Esophagus squamous epithelium (tissue), 5 donors: Measurements from ENCODE around the gene SCN1A. TPM values are rescaled to one million over a fixed set of nuclear protein-coding genes. Genes with fewer than 3 reads are reported as not detected.

ENCODE experiments used
- DNase-seq: peaks from one replicate; lab custom pipeline; 2025; lab: John Stamatoyannopoulos, UW
- H3K27ac ChIP-seq, 4 donors: fragments of 200-600 bp; sonication (generic); one replicate each; pipeline ENCODE4 v1.5.1; 2016 to 2019; ENCODE audit warnings: mild to moderate bottlenecking in 1 of 4
- H3K27me3 ChIP-seq, 4 donors: fragments of 200-600 bp; sonication (generic); 1 replicate in 3 of 4; 2 replicates in 1 of 4; pipeline versions ENCODE4 v1.5.1 to v1.6.0; 2017 to 2021; ENCODE audit warnings: antibody characterized with exemption in 1 of 4
- H3K36me3 ChIP-seq, 3 donors: fragments of 200-600 bp; sonication (generic); one replicate each; pipeline ENCODE4 v1.5.1; 2016 to 2019
- H3K4me1 ChIP-seq, 3 donors: fragments of 200-600 bp; sonication (generic); one replicate each; pipeline ENCODE4 v1.5.1; 2017 to 2019
- H3K4me3 ChIP-seq, 4 donors: fragments of 200-600 bp; sonication (generic); 1 replicate in 3 of 4; 2 replicates in 1 of 4; pipeline ENCODE4 v1.5.1; 2016 to 2019; ENCODE audit warnings: mild to moderate bottlenecking in 2 of 4, moderate library complexity in 1 of 4
- H3K9me3 ChIP-seq, 3 donors: fragments of 200-600 bp; sonication (generic); one replicate each; pipeline ENCODE4 v1.5.1; 2016 to 2019
- CTCF ChIP-seq, 6 experiments: fragments of 450-650 bp in 4 of 6; fragments of 200-600 bp in 2 of 6; sonication (generic) in 2 of 6; IDR thresholded peaks; one replicate each; pipeline ENCODE4 v1.5.1; 2016 to 2019; ENCODE audit warnings: antibody characterized with exemption in 6 of 6, mild to moderate bottlenecking in 4 of 6, moderate library complexity in 4 of 6
- POLR2A ChIP-seq, 4 donors: fragments of 450-650 bp; IDR thresholded peaks; one replicate each; pipeline ENCODE4 v1.6.1; 2017; ENCODE audit warnings: antibody characterized with exemption in 4 of 4, mild to moderate bottlenecking in 4 of 4, moderate library complexity in 3 of 4
- WGBS, 2 donors: methylation state at CpG; one replicate each; pipeline ENCODE4 v1.1.5; 2018; 5-methylcytosine and 5-hydroxymethylcytosine counted together
- intact Hi-C: fragments of 100-400 bp; cut with DNase I; formaldehyde crosslinking; loops from one replicate; pipeline ENCODE4 v1.15.0; 2022
- total RNA-seq, 4 donors: library from RNA; depleted of rRNA; stranded (reverse); fragments of >200 nt; gene quantifications; one replicate each; pipeline ENCODE4 v1.1.0, GENCODE V29; 2016
- donor health status: DM: yes; HTN: yes; CAD: no.

The SCN1A gene
- total RNA-seq, 4 donors from 2014 or later, result not detected

DNA sequence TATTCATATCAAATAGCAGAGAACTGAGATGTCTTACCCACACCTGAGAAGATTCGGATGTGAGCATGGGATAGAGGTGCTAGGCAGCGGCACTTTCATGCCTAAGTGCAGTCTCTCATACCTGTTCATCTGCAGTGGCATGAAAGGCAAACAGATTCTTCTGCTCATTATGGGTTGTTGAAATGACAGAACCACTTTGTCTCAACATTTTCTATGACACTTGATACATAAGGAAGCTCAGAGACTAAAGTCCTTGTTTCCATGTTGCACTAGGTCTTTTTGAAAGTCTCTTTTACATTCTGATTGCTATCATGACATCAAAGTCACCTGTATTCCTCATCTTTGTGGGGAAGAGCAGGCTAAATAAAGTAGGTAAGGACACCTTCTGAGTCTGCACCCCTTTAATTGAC lies 8.0 kb upstream of the SCN1A start:
- Histone ChIP-seq H3K36me3 (no peaks in the 10 kb centered on the region), H3K4me1 (no peaks in the 10 kb centered on the region), H3K9me3 (no peaks in the 10 kb centered on the region), H3K4me3 (no peak overlapping the region), H3K27ac (no peak overlapping the region), H3K27me3 (peaks cover 0 to 14% (median 0%) of the 10 kb centered on the region in 4 donors)
- TF ChIP-seq POLR2A (IDR thresholded peaks at IDR 0.05), result no peak
- no peak for TF ChIP-seq CTCF (IDR thresholded peaks at IDR 0.05)
- DNase-seq, result no peak
- intact Hi-C loops, result no loop called here
- WGBS, 2 donors, result 86 to 90% methylated on average over 2 of the region's 2 CpGs

- Histone ChIP-seq H3K27me3 (peaks cover 0 to 15% (median 0%) of the 10 kb centered on the region in 4 donors), H3K4me1 (no peaks in the 10 kb centered on the region), H3K27ac (no peak overlapping the region), H3K4me3 (no peak overlapping the region), H3K36me3 (no peaks in the 10 kb centered on the region), H3K9me3 (no peaks in the 10 kb centered on the region)
- no peak for DNase-seq
- TF ChIP-seq POLR2A (IDR thresholded peaks at IDR 0.05), result no peak
- no peak for TF ChIP-seq CTCF (IDR thresholded peaks at IDR 0.05)
- 66 to 79% methylated on average over 5 to 6 of the region's 6 CpGs for WGBS, 2 donors
- intact Hi-C loops, result no loop called here
These were observed 7.5 kb upstream of the SCN1A start for GRCh38 chr2:166135152-166135848.

- Histone ChIP-seq H3K27ac (no peak overlapping the region), H3K36me3 (no peaks in the 10 kb centered on the region), H3K4me3 (no peak overlapping the region), H3K9me3 (no peaks in the 10 kb centered on the region), H3K4me1 (no peaks in the 10 kb centered on the region), H3K27me3 (peaks cover 0 to 23% (median 0%) of the 10 kb centered on the region in 4 donors)
- no peak for TF ChIP-seq POLR2A (IDR thresholded peaks at IDR 0.05)
- TF ChIP-seq CTCF (IDR thresholded peaks at IDR 0.05), result no peak
- intact Hi-C loops, result no loop called here
- WGBS, 2 donors, result 61% methylated on average over 3 of the region's 3 CpGs
- no peak for DNase-seq
These were observed 6.7 kb upstream of the SCN1A start for GRCh38 chr2:166134252-166135151.

- peaks cover 0 to 25% (median 0%) of the 10 kb centered on the region in 4 donors for H3K27me3 ChIP-seq
- H3K4me3 ChIP-seq, result no peak overlapping the region
- no peaks in the 10 kb centered on the region for H3K36me3 ChIP-seq
- no peak overlapping the region for H3K27ac ChIP-seq
- TF ChIP-seq CTCF (IDR thresholded peaks at IDR 0.05), result no peak
- no peak for TF ChIP-seq POLR2A (IDR thresholded peaks at IDR 0.05)
- intact Hi-C loops, result no loop called here
- no peak for DNase-seq
- H3K4me1 ChIP-seq, result no peaks in the 10 kb centered on the region
- 76 to 78% methylated on average over 7 of the region's 7 CpGs for WGBS, 2 donors
- no peaks in the 10 kb centered on the region for H3K9me3 ChIP-seq
These were observed 5.8 kb upstream of the SCN1A start for GRCh38 chr2:166133653-166134052.

DNA sequence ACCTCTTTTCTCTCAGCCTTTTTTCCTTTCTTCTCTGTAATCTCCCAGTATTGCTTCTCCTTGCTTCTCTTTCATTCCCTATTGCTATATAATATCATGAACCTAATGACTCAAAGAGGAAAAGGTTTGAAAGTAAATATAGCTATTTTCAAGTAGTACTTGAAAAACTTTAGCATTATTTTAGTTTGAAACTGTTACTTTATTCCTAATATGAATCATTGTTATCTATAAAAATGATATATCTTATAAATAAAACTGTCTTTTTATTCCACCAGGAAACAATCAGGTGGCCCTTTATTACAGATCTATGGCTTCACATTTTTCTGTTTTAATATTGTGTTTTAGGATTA lies 311 bp upstream of the SCN1A start:
- no peak overlapping the region for H3K4me3 ChIP-seq
- H3K4me1 ChIP-seq, result peaks cover 0 to 5% (median 0%) of the 10 kb centered on the region in 3 donors
- peaks cover 0 to 19% (median 0%) of the 10 kb centered on the region in 4 donors for H3K27me3 ChIP-seq
- no peaks in the 10 kb centered on the region for H3K9me3 ChIP-seq
- no peak for DNase-seq
- intact Hi-C loops, result no loop called here
- TF ChIP-seq POLR2A (IDR thresholded peaks at IDR 0.05), result no peak
- TF ChIP-seq CTCF (IDR thresholded peaks at IDR 0.05), result no peak
- no peaks in the 10 kb centered on the region for H3K36me3 ChIP-seq
- H3K27ac ChIP-seq, result no peak overlapping the region
